GM10248 (cell line): Measurements from ENCODE around the gene ZBTB17.

Experiments
- CTCF ChIA-PET: fragments of 300-600 bp; sonication (Branson Sonifier 250); formaldehyde crosslinking; extraction: SDS; loops from one replicate; lab custom pipeline; 2021; ENCODE audit warnings: antibody characterized with exemption; lab: Yijun Ruan, JAX
- POLR2A ChIA-PET: fragments of 350-650 bp; sonication (Branson Sonifier 250); formaldehyde crosslinking; extraction: SDS; loops from one replicate; lab custom pipeline; 2020; ENCODE audit warnings: antibody characterized with exemption; lab: Yijun Ruan, JAX
- DNase-seq: peaks from one replicate; pipeline ENCODE4 v3.0.0; 2012; ENCODE audit errors: extremely low spot score
- CTCF ChIP-seq: IDR thresholded peaks from 2 replicates; pipeline ENCODE4 v1.5.1; 2012; ENCODE audit warnings: mild to moderate bottlenecking, low read depth; ENCODE audit errors: extremely low read depth, missing control alignments, control extremely low read depth

Gene ZBTB17

GRCh38 chr1:16012590-16013219, 36.8 kb upstream of the ZBTB17 start:
- ChIA-PET CTCF (interaction anchor here (1.0 to 5.8 kb wide), 5 partner anchors 8 to 163 kb away, joined by 3 to 40 read pairs (median 5); no protein-coding TSS in a partner anchor), POLR2A (no interaction called here)
- TF ChIP-seq CTCF: no peak
- peak; percentile 71 for DNase-seq

- ChIA-PET POLR2A (no interaction called here), CTCF (interaction anchor here (1.0 to 5.8 kb wide), 5 partner anchors 9 to 176 kb away, joined by 3 to 40 read pairs (median 4); no protein-coding TSS in a partner anchor)
- no peak for TF ChIP-seq CTCF
- no peak for DNase-seq
Observed at GRCh38 chr1:16011936-16012589, 36.2 kb upstream of the ZBTB17 start.

- no peak for DNase-seq
- no peak for TF ChIP-seq CTCF
- CTCF ChIA-PET: interaction anchor here (0.9 to 5.8 kb wide), 13 partner anchors 10 to 219 kb away, joined by 3 to 40 read pairs (median 6); partner anchors contain the start of gene ZBTB17
- POLR2A ChIA-PET: no interaction called here
Observed at GRCh38 chr1:16010837-16011236, 34.9 kb upstream of the ZBTB17 start.

GRCh38 chr1:16009678-16010077, 33.8 kb upstream of the ZBTB17 start:
- no peak for DNase-seq

GRCh38 chr1:16009030-16009460, 33.1 kb upstream of the ZBTB17 start:
- peak; percentile 71 for DNase-seq
- POLR2A ChIA-PET: no interaction called here
- TF ChIP-seq CTCF: peak; percentile 94
- CTCF ChIA-PET: interaction anchor here (0.6 to 5.8 kb wide), 22 partner anchors 9 to 217 kb away, joined by 3 to 40 read pairs (median 6); partner anchors contain the start of genes CLCNKB, HSPB7 and ZBTB17

More at GRCh38 chr1:16009678-16010077, 33.8 kb upstream of the ZBTB17 start:
- TF ChIP-seq CTCF: no peak
- ChIA-PET CTCF (interaction anchor here (0.6 to 5.8 kb wide), 21 partner anchors 9 to 218 kb away, joined by 3 to 40 read pairs (median 5); partner anchors contain the start of genes CLCNKB, HSPB7 and ZBTB17), POLR2A (no interaction called here)

- ChIA-PET CTCF (interaction anchor here (0.9 to 5.8 kb wide), 22 partner anchors 9 to 216 kb away, joined by 3 to 40 read pairs (median 4); partner anchors contain the start of gene CLCNKA), POLR2A (interaction anchor here (0.7 kb wide), 1 partner anchor 7 kb away, joined by 3 read pairs; no protein-coding TSS in a partner anchor)
- TF ChIP-seq CTCF: no peak
- DNase-seq: no peak
Observed at GRCh38 chr1:16007671-16008341, 31.9 kb upstream of the ZBTB17 start.
